HepG2 (cell line): Measurements from ENCODE around the gene PHRF1. TPM values are rescaled to one million over a fixed set of nuclear protein-coding genes. Genes with fewer than 3 reads are reported as not detected.

Experiments used
- ATF7-NPFF ChIP-seq: sonication (generic); formaldehyde crosslinking; IDR thresholded peaks from 2 replicates; pipeline ENCODE4 v1.8.1; 2023; ENCODE audit warnings: mild to moderate bottlenecking, low read depth, missing genetic modification reagents, moderate library complexity
- HCFC1 ChIP-seq: fragments of 150-350 bp; IDR thresholded peaks from 2 replicates; pipeline ENCODE4 v1.6.1; 2014; ENCODE audit warnings: low read depth, low read length
- MAF1 ChIP-seq: sonication (generic); formaldehyde crosslinking; IDR thresholded peaks from 2 replicates; pipeline ENCODE4 v1.5.0; 2020; ENCODE audit warnings: missing genetic modification reagents, borderline replicate concordance
- PHF21A ChIP-seq: sonication (generic); formaldehyde crosslinking; IDR thresholded peaks from 2 replicates; pipeline ENCODE4 v1.5.0; 2020; ENCODE audit warnings: mild to moderate bottlenecking, missing genetic modification reagents
- RBAK ChIP-seq: sonication (generic); formaldehyde crosslinking; IDR thresholded peaks from 2 replicates; pipeline ENCODE4 v1.5.1; 2020; ENCODE audit warnings: mild to moderate bottlenecking, missing genetic modification reagents
- SCMH1 ChIP-seq: sonication (generic); formaldehyde crosslinking; IDR thresholded peaks from 2 replicates; pipeline ENCODE4 v1.9.0; 2021; ENCODE audit warnings: missing genetic modification reagents, mild to moderate bottlenecking, borderline replicate concordance
- SUZ12 ChIP-seq: fragments of 150-350 bp; IDR thresholded peaks from 2 replicates; pipeline ENCODE4 v1.6.1; 2014; ENCODE audit warnings: low read depth, low read length
- TBX2 ChIP-seq: sonication (generic); formaldehyde crosslinking; IDR thresholded peaks from 2 replicates; pipeline ENCODE4 v1.5.0; 2020; ENCODE audit warnings: missing genetic modification reagents, mild to moderate bottlenecking, borderline replicate concordance
- ZBTB7A ChIP-seq: sonication (generic); formaldehyde crosslinking; IDR thresholded peaks from 2 replicates; pipeline ENCODE4 v1.8.0; 2022; ENCODE audit warnings: mild to moderate bottlenecking, missing genetic modification reagents
- ZNF124 ChIP-seq: sonication (generic); formaldehyde crosslinking; IDR thresholded peaks from 2 replicates; pipeline ENCODE4 v1.4.0; 2020; ENCODE audit warnings: missing genetic modification reagents
- ZNF180 ChIP-seq: sonication (generic); formaldehyde crosslinking; IDR thresholded peaks from 2 replicates; pipeline ENCODE4 v1.4.0; 2020; ENCODE audit warnings: low read depth, missing genetic modification reagents, borderline replicate concordance
- ZNF577 ChIP-seq: sonication (generic); formaldehyde crosslinking; IDR thresholded peaks from 2 replicates; pipeline ENCODE4 v1.4.0; 2020; ENCODE audit warnings: mild to moderate bottlenecking, low read depth, missing genetic modification reagents, borderline replicate concordance
- ZNF773 ChIP-seq: sonication (generic); formaldehyde crosslinking; IDR thresholded peaks from 2 replicates; pipeline ENCODE4 v1.4.0; 2020; ENCODE audit warnings: missing genetic modification reagents, borderline replicate concordance
- ZSCAN21 ChIP-seq: sonication (generic); formaldehyde crosslinking; IDR thresholded peaks from 2 replicates; pipeline ENCODE4 v1.8.0; 2022; ENCODE audit warnings: mild to moderate bottlenecking, missing genetic modification reagents, moderate library complexity, borderline replicate concordance
- polyA plus RNA-seq, 8 experiments: library from polyadenylated mRNA; depleted of rRNA in 3 of 8; stranded (reverse) in 7 of 8; unstranded in 1 of 8; fragments of >200 nt; fragmentation: Illumina TruSeq in 4 of 8; extraction: Trizol in 4 of 8; gene quantifications; 2 replicates each; pipeline versions ENCODE4 v1.2.1 to v1.2.3, GENCODE V29; 2011 to 2016; ENCODE audit warnings: low read depth in 4 of 8, missing spikeins in 1 of 8, mixed read lengths in 1 of 8; ENCODE audit not compliant: insufficient read depth in 1 of 8
- total RNA-seq, 5 experiments: library from RNA; depleted of rRNA; stranded (reverse); fragments of >200 nt; fragmentation: Illumina TruSeq; extraction: Trizol; gene quantifications; 2 replicates each; pipeline ENCODE4 v1.2.3, GENCODE V29; 2016; ENCODE audit warnings: low read depth in 1 of 5
- TF ChIP-seq, protein P1 (sequence below): IDR thresholded peaks from 2 replicates; pipeline ENCODE4 v1.6.1; 2016; ENCODE audit warnings: low read depth, missing genetic modification reagents, missing compliant biosample characterization
- TF ChIP-seq, protein P2 (sequence below): IDR thresholded peaks from 2 replicates; pipeline ENCODE4 v1.6.1; 2016; ENCODE audit warnings: missing compliant biosample characterization, missing genetic modification reagents, borderline replicate concordance
- TF ChIP-seq, protein P3 (sequence below): sonication (generic); formaldehyde crosslinking; IDR thresholded peaks from 2 replicates; pipeline ENCODE4 v1.8.1; 2023; ENCODE audit warnings: missing genetic modification reagents, inconsistent platforms, borderline replicate concordance
- TF ChIP-seq, protein P4 (sequence below): sonication (generic); formaldehyde crosslinking; IDR thresholded peaks from 2 replicates; pipeline ENCODE4 v1.5.1; 2020; ENCODE audit warnings: missing genetic modification reagents, mild to moderate bottlenecking, borderline replicate concordance

PHRF1 gene
- total and polyA plus RNA-seq, 2 of the 13 experiments (the other 11 are each of a cell fraction or from before 2014, with no cell fraction given), result 8.2 to 16.7 TPM

DNA sequence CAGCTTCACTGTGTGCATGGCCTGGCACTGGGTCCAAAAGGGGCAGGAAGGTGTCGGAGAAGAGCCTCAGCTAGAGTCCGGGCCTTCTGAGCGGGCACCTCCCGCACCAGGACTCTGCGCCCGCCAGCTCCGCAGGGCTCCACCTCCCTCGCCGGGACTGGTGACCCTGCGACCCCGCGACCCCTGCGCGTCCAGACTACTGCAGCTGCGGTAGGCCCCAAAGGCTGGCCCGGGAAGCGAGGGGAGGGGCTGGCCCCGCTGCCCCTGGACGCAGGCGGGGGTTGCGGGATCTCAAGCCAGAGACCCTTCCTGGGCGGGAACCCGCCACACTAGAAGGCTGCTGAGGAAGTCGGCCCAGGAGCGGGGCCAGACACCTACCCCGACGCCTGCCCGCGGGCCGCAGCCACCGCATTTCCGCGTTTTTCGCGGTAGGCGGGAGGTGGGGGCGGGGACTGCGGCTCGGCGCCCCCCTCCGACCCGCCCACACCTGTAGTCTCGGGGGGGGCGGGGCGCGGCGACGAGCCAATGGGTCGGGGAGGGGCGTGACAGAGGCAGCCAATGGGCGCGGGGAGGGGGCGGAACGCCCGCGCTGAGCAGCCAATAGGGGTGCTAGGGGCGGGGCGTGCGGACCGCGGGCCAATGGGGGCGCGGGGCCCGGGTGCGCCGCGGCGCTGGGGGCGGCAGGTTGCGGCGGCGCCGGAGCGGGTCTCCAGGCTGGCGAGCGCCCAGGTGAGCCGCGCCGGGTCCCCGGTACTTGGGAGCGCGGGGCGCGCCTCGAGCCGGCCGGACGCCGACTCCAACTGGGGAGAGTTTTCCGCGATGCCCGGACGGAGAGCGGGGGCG is 15.7 kb upstream of the PHRF1 start, which contains the start of the genes LMNTD2 and RASSF7 (continued):
- TF ChIP-seq, protein P1, sequence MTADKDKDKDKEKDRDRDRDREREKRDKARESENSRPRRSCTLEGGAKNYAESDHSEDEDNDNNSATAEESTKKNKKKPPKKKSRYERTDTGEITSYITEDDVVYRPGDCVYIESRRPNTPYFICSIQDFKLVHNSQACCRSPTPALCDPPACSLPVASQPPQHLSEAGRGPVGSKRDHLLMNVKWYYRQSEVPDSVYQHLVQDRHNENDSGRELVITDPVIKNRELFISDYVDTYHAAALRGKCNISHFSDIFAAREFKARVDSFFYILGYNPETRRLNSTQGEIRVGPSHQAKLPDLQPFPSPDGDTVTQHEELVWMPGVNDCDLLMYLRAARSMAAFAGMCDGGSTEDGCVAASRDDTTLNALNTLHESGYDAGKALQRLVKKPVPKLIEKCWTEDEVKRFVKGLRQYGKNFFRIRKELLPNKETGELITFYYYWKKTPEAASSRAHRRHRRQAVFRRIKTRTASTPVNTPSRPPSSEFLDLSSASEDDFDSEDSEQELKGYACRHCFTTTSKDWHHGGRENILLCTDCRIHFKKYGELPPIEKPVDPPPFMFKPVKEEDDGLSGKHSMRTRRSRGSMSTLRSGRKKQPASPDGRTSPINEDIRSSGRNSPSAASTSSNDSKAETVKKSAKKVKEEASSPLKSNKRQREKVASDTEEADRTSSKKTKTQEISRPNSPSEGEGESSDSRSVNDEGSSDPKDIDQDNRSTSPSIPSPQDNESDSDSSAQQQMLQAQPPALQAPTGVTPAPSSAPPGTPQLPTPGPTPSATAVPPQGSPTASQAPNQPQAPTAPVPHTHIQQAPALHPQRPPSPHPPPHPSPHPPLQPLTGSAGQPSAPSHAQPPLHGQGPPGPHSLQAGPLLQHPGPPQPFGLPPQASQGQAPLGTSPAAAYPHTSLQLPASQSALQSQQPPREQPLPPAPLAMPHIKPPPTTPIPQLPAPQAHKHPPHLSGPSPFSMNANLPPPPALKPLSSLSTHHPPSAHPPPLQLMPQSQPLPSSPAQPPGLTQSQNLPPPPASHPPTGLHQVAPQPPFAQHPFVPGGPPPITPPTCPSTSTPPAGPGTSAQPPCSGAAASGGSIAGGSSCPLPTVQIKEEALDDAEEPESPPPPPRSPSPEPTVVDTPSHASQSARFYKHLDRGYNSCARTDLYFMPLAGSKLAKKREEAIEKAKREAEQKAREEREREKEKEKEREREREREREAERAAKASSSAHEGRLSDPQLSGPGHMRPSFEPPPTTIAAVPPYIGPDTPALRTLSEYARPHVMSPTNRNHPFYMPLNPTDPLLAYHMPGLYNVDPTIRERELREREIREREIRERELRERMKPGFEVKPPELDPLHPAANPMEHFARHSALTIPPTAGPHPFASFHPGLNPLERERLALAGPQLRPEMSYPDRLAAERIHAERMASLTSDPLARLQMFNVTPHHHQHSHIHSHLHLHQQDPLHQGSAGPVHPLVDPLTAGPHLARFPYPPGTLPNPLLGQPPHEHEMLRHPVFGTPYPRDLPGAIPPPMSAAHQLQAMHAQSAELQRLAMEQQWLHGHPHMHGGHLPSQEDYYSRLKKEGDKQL (CRISPR knock-in tag), result 0 out of 2 replicates have a peak, but pooled peaks have one; percentile 19
- TF ChIP-seq TBX2 (CRISPR knock-in tag) (peak; percentile 86), SUZ12 (no peak), ZNF124 (CRISPR knock-in tag) (no peak; the same call in 1 of the 2 replicates), ZNF773 (CRISPR knock-in tag) (no peak), MAF1 (no peak), PHF21A (CRISPR knock-in tag) (peak; percentile 70), ZSCAN21 (CRISPR knock-in tag) (peak; percentile 30; the same call in 1 of the 2 replicates), ZNF180 (CRISPR knock-in tag) (no peak), SCMH1 (CRISPR knock-in tag) (no peak), ZNF577 (CRISPR knock-in tag) (no peak), HCFC1 (no peak), ATF7-NPFF (0 out of 2 replicates have a peak, but pooled peaks have one; percentile 51), RBAK (CRISPR knock-in tag) (no peak), ZBTB7A (CRISPR knock-in tag) (peak; percentile 87)
- TF ChIP-seq, protein P2, sequence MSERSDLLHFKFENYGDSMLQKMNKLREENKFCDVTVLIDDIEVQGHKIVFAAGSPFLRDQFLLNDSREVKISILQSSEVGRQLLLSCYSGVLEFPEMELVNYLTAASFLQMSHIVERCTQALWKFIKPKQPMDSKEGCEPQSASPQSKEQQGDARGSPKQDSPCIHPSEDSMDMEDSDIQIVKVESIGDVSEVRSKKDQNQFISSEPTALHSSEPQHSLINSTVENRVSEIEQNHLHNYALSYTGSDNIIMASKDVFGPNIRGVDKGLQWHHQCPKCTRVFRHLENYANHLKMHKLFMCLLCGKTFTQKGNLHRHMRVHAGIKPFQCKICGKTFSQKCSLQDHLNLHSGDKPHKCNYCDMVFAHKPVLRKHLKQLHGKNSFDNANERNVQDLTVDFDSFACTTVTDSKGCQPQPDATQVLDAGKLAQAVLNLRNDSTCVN, result peak; percentile 18; the same call in 1 of the 2 replicates
- TF ChIP-seq, protein P3, sequence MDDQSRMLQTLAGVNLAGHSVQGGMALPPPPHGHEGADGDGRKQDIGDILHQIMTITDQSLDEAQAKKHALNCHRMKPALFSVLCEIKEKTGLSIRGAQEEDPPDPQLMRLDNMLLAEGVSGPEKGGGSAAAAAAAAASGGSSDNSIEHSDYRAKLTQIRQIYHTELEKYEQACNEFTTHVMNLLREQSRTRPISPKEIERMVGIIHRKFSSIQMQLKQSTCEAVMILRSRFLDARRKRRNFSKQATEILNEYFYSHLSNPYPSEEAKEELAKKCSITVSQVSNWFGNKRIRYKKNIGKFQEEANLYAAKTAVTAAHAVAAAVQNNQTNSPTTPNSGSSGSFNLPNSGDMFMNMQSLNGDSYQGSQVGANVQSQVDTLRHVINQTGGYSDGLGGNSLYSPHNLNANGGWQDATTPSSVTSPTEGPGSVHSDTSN (CRISPR knock-in tag), result no peak
- TF ChIP-seq, protein P4, sequence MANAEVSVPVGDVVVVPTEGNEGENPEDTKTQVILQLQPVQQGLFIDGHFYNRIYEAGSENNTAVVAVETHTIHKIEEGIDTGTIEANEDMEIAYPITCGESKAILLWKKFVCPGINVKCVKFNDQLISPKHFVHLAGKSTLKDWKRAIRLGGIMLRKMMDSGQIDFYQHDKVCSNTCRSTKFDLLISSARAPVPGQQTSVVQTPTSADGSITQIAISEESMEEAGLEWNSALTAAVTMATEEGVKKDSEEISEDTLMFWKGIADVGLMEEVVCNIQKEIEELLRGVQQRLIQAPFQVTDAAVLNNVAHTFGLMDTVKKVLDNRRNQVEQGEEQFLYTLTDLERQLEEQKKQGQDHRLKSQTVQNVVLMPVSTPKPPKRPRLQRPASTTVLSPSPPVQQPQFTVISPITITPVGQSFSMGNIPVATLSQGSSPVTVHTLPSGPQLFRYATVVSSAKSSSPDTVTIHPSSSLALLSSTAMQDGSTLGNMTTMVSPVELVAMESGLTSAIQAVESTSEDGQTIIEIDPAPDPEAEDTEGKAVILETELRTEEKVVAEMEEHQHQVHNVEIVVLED (CRISPR knock-in tag), result peak; percentile 59; the same call in 1 of the 2 replicates
